ENCODE measurements around the gene KRT7. TPM values are rescaled to one million over a fixed set of nuclear protein-coding genes. Genes with fewer than 3 reads are reported as not detected.

Gene KRT7
- total RNA-seq, result 1 to 10 TPM; 3.4 to 3.9 TPM

DNA sequence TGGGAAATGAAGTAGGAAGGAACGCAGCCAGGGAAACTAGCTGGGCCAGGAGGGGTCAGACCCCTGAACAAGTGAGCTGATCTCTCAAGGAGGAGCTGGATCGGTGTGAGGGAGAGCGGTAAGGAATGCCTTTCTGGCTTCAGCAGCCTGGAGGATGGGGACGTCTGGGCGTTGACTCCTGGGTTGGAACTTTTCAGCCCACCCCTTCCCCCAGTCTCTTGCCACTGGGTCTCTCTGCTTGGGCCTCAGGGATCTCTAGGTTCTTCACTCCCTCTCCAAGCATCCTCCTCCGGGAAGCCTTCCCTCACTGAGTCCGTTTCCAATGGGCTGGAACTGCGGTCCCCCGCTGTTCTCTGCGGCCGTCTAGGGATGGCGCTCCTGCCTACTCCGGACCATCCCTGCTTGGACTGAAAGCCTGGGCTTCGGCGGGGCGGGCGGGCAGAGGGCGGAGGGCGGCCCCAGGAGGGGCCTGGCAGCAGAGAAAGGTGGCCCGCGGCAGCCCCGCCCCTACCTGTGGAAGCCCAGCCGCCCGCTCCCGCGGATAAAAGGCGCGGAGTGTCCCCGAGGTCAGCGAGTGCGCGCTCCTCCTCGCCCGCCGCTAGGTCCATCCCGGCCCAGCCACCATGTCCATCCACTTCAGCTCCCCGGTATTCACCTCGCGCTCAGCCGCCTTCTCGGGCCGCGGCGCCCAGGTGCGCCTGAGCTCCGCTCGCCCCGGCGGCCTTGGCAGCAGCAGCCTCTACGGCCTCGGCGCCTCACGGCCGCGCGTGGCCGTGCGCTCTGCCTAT, at the start of gene KRT7:
KRT7 (plus strand) TSS at position 570 of the 788 bp plus-strand sequence; CDS start at position 624, 54 bp downstream.
- Mint-ChIP-seq H3K4me1 (no peaks in the 10 kb centered on the region), H3K9me3 (ENCODE audit: low read depth) (no peaks in the 10 kb centered on the region), H3K27me3 (peaks cover 51% of the 10 kb centered on the region), H3K36me3 (ENCODE audit: low read depth) (no peaks in the 10 kb centered on the region), H3K4me3 (no peak within 1 kb of the TSS), H3K27ac (no peak within 1 kb of the TSS)
- POLR2A ChIA-PET, result no interaction called here
- intact Hi-C loops (cut with DNase I, micrococcal nuclease), result no loop called here
- DNase-seq, result no peak
- ATAC-seq, result no peak
- CTCF ChIA-PET, result interaction anchor here (1.2 kb wide), 1 partner anchor 8 kb away, joined by 3 read pairs; no protein-coding TSS in a partner anchor

GRCh38 chr12:52183544-52183910, 49.5 kb upstream of the KRT7 start:
- intact Hi-C loops (cut with DNase I, micrococcal nuclease), result no loop called here
- Mint-ChIP-seq H3K27ac (no peak overlapping the region), H3K4me3 (no peak overlapping the region), H3K27me3 (no peaks in the 10 kb centered on the region), H3K36me3 (ENCODE audit: low read depth) (no peaks in the 10 kb centered on the region), H3K4me1 (no peaks in the 10 kb centered on the region), H3K9me3 (ENCODE audit: low read depth) (no peaks in the 10 kb centered on the region)
- ChIA-PET POLR2A (no interaction called here), CTCF (no interaction called here)
- ATAC-seq (no peak), DNase-seq (no peak)

GRCh38 chr12:52183971-52184370, 49.1 kb upstream of the KRT7 start:
- no peak overlapping the region for H3K4me3 Mint-ChIP-seq
- H3K27me3 Mint-ChIP-seq, result no peaks in the 10 kb centered on the region
- H3K9me3 Mint-ChIP-seq (ENCODE audit: low read depth), result no peaks in the 10 kb centered on the region
- no peaks in the 10 kb centered on the region for H3K4me1 Mint-ChIP-seq
- intact Hi-C loops (cut with DNase I, micrococcal nuclease), result no loop called here
- no peaks in the 10 kb centered on the region for H3K36me3 Mint-ChIP-seq (ENCODE audit: low read depth)
- POLR2A ChIA-PET, result no interaction called here
- CTCF ChIA-PET, result no interaction called here
- ATAC-seq (no peak), DNase-seq (no peak)
- no peak overlapping the region for H3K27ac Mint-ChIP-seq

GRCh38 chr12:52184813-52185212, 48.2 kb upstream of the KRT7 start:
- Mint-ChIP-seq H3K9me3 (ENCODE audit: low read depth) (no peaks in the 10 kb centered on the region), H3K4me3 (no peak overlapping the region), H3K27ac (no peak overlapping the region), H3K27me3 (no peaks in the 10 kb centered on the region), H3K36me3 (ENCODE audit: low read depth) (no peaks in the 10 kb centered on the region), H3K4me1 (no peaks in the 10 kb centered on the region)
- CTCF ChIA-PET, result interaction anchor here (1.0 to 1.6 kb wide), 3 partner anchors 28 to 94 kb away, joined by 3 read pairs; no protein-coding TSS in a partner anchor
- DNase-seq (no peak), ATAC-seq (no peak)
- POLR2A ChIA-PET, result no interaction called here
- intact Hi-C loops (cut with DNase I, micrococcal nuclease), result no loop called here

GRCh38 chr12:52185400-52185967, 47.6 kb upstream of the KRT7 start:
- Mint-ChIP-seq H3K27me3 (peaks cover under 1% of the 10 kb centered on the region), H3K4me1 (no peaks in the 10 kb centered on the region), H3K4me3 (no peak overlapping the region), H3K27ac (no peak overlapping the region), H3K9me3 (ENCODE audit: low read depth) (no peaks in the 10 kb centered on the region), H3K36me3 (ENCODE audit: low read depth) (no peaks in the 10 kb centered on the region)
- ChIA-PET CTCF (interaction anchor here (1.0 to 1.6 kb wide), 3 partner anchors 28 to 94 kb away, joined by 3 read pairs; no protein-coding TSS in a partner anchor), POLR2A (no interaction called here)
- intact Hi-C loops (cut with DNase I, micrococcal nuclease), result no loop called here
- DNase-seq (no peak), ATAC-seq (no peak)

DNA sequence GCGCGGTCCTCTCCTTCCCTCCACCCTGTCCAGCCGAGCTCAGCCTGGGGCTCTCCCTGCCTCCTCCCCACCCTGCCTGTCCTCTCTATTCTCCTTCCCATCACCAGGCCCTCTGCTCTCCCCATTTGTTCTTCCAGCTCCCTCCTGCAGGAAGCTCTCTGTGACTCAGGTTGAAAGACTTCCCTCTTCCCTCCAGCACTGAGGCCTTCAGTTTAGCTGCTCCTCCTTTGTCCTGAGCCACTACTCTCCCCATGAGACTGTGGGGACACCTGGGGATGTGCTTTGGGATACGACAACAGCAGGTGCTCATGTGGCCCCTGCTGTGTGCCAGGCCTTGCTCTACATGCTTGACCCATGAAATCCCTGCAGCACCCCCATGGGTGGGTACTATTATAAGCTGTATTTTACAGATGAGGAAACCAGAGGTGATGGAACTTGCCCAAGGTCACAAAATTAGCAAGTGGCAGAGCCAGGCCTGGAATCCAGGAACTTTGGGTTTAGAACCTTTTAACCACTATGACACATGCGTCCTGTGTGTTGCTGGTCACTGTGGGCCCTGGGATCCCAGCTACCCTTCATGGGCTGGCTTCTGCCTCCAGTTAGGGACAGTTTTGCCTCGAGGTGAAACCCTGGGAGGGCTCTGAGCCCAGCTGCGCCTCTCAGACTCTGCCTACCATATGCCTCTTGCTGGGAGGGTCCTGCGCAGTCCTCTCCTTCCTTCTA, 46.8 kb upstream of the KRT7 start:
- Mint-ChIP-seq H3K4me1 (no peaks in the 10 kb centered on the region), H3K9me3 (ENCODE audit: low read depth) (no peaks in the 10 kb centered on the region), H3K27ac (no peak overlapping the region), H3K27me3 (peaks cover 2% of the 10 kb centered on the region), H3K36me3 (ENCODE audit: low read depth) (no peaks in the 10 kb centered on the region), H3K4me3 (no peak overlapping the region)
- ATAC-seq, result no peak
- ChIA-PET CTCF (interaction anchor here (0.6 kb wide), 1 partner anchor 27 kb away, joined by 3 read pairs; no protein-coding TSS in a partner anchor), POLR2A (no interaction called here)
- intact Hi-C loops (cut with DNase I, micrococcal nuclease), result no loop called here
- DNase-seq, result no peak

DNA sequence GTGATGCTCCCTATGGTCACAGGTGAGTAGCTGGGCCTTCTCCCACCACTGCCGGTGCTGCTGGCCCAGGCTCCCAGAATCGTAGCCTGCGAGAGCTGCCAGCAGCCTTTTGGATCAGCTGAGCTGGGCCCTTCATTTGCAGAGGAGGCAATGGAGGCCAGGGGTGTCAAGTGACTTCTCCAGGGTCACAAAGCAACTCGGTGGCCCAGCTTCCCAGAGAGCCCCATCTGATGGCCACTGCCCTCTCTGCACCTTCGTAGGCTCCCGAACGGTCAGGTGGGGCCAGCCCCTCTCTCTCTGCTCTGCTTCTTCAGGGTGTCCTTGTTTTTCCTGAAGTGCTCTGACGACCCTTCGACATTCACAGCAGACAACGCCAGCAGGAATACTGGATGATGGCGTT, 45.8 kb upstream of the KRT7 start:
- no peaks in the 10 kb centered on the region for H3K36me3 Mint-ChIP-seq (ENCODE audit: low read depth)
- ATAC-seq (no peak), DNase-seq (no peak)
- intact Hi-C loops (cut with DNase I, micrococcal nuclease), result no loop called here
- POLR2A ChIA-PET, result no interaction called here
- peaks cover 2% of the 10 kb centered on the region for H3K27me3 Mint-ChIP-seq
- H3K4me1 Mint-ChIP-seq, result no peaks in the 10 kb centered on the region
- H3K27ac Mint-ChIP-seq, result no peak overlapping the region
- CTCF ChIA-PET, result interaction anchor here (0.6 kb wide), 1 partner anchor 26 kb away, joined by 3 read pairs; no protein-coding TSS in a partner anchor
- H3K9me3 Mint-ChIP-seq (ENCODE audit: low read depth), result no peaks in the 10 kb centered on the region
- H3K4me3 Mint-ChIP-seq, result no peak overlapping the region

DNA sequence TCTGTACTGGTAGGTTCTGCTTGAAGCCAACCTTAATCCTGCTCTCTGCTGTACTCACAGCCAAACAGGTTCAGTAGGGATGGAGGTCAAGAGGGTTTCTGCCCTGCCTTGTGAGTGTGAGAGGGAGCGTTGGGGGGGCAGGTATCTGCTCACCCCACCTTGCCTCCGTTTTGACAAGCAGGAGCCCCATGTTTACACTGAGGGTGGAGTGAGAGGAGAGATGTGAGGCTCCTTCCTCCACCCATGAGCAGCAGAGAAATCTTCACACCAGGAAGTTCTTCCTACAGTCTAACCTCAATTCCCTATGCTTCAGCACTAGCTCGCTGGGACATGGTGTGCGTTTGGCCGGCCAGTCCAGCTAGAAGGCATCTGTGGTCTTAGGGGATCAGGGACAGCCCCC, 45.4 kb upstream of the KRT7 start:
- Mint-ChIP-seq H3K27ac (no peak overlapping the region), H3K4me3 (no peak overlapping the region), H3K27me3 (peaks cover 2% of the 10 kb centered on the region), H3K36me3 (ENCODE audit: low read depth) (no peaks in the 10 kb centered on the region), H3K4me1 (no peaks in the 10 kb centered on the region), H3K9me3 (ENCODE audit: low read depth) (no peaks in the 10 kb centered on the region)
- DNase-seq (no peak), ATAC-seq (no peak)
- POLR2A ChIA-PET, result no interaction called here
- CTCF ChIA-PET, result no interaction called here
- intact Hi-C loops (cut with DNase I, micrococcal nuclease), result no loop called here

- Mint-ChIP-seq H3K9me3 (ENCODE audit: low read depth) (no peaks in the 10 kb centered on the region), H3K4me3 (no peak overlapping the region), H3K4me1 (no peaks in the 10 kb centered on the region), H3K27ac (no peak overlapping the region), H3K27me3 (peaks cover 2% of the 10 kb centered on the region), H3K36me3 (ENCODE audit: low read depth) (no peaks in the 10 kb centered on the region)
- ATAC-seq, result no peak
- DNase-seq, result no peak
- intact Hi-C loops (cut with DNase I, micrococcal nuclease), result no loop called here
- POLR2A ChIA-PET, result no interaction called here
- CTCF ChIA-PET, result no interaction called here
These were observed 44.4 kb upstream of the KRT7 start for GRCh38 chr12:52188658-52189057.

DNA sequence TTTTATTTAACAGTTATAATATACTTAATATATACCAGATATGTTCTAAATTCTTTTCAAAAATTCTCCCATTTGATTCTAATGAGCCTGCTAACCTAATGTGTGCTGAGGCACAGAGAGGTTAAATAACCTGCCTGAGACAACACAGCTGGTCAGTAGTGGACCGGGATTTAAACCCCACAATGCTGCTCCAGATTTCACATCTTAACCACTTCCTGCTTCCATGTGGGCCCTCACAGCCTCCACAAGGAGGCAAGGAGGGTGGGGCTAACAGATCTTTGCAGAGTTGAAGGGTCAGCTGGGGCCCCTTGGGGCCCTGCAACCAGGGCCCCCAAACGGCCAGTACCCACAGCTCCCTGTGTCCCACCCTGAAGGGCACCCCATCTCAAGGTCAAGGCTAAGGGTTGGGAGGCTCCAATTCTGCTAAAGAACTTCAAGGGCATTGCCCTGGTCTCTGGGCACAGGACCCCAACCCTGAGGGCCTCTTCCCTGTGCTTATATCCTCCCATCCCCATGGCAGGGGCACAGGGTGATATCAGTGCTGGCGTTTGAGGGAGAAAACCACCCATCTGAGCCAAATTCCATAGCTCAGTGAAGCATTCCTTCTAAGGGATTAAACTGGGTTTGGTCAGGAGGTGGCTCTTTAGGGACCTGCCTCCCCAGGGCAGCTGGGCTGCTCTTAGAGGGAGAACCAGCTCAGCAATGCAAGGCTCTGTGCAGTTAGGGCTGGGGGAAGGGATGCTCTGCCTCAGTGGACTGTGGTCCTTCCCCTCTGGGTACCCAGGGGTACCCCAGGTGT, 43.5 kb upstream of the KRT7 start:
- POLR2A ChIA-PET, result no interaction called here
- CTCF ChIA-PET, result no interaction called here
- intact Hi-C loops (cut with DNase I, micrococcal nuclease), result no loop called here
- ATAC-seq, result no peak
- no peak overlapping the region for H3K4me3 Mint-ChIP-seq
- DNase-seq, result no peak
- no peaks in the 10 kb centered on the region for H3K9me3 Mint-ChIP-seq (ENCODE audit: low read depth)
- no peaks in the 10 kb centered on the region for H3K4me1 Mint-ChIP-seq
- peaks cover 2% of the 10 kb centered on the region for H3K27me3 Mint-ChIP-seq
- no peak overlapping the region for H3K27ac Mint-ChIP-seq
- H3K36me3 Mint-ChIP-seq (ENCODE audit: low read depth), result no peaks in the 10 kb centered on the region

- POLR2A ChIA-PET, result no interaction called here
- CTCF ChIA-PET, result interaction anchor here (0.6 to 0.7 kb wide), 2 partner anchors 23 to 607 kb away, joined by 3 read pairs; no protein-coding TSS in a partner anchor
- intact Hi-C loops (cut with DNase I, micrococcal nuclease), result no loop called here
These were observed 41.9 kb upstream of the KRT7 start for GRCh38 chr12:52190860-52191729.

More at GRCh38 chr12:52190860-52191729, 41.9 kb upstream of the KRT7 start:
- Mint-ChIP-seq H3K36me3 (ENCODE audit: low read depth) (no peaks in the 10 kb centered on the region), H3K27me3 (peaks cover 2% of the 10 kb centered on the region), H3K9me3 (ENCODE audit: low read depth) (no peaks in the 10 kb centered on the region), H3K4me3 (no peak overlapping the region), H3K27ac (no peak overlapping the region), H3K4me1 (peaks cover 2% of the 10 kb centered on the region)
- no peak for ATAC-seq
- no peak for DNase-seq
